Fibroblast of skin of right biceps (primary cell): ENCODE data around the gene IZUMO1.
"Not testable (repeated sequence)": the region's sequence is repeated elsewhere in the genome, so short reads cannot be mapped to it uniquely, and the experiment has no call there.

Source experiments
- DNase-seq: peaks from one replicate; pipeline ENCODE4 v3.0.0-alpha.2; 2013

The IZUMO1 gene

DNA sequence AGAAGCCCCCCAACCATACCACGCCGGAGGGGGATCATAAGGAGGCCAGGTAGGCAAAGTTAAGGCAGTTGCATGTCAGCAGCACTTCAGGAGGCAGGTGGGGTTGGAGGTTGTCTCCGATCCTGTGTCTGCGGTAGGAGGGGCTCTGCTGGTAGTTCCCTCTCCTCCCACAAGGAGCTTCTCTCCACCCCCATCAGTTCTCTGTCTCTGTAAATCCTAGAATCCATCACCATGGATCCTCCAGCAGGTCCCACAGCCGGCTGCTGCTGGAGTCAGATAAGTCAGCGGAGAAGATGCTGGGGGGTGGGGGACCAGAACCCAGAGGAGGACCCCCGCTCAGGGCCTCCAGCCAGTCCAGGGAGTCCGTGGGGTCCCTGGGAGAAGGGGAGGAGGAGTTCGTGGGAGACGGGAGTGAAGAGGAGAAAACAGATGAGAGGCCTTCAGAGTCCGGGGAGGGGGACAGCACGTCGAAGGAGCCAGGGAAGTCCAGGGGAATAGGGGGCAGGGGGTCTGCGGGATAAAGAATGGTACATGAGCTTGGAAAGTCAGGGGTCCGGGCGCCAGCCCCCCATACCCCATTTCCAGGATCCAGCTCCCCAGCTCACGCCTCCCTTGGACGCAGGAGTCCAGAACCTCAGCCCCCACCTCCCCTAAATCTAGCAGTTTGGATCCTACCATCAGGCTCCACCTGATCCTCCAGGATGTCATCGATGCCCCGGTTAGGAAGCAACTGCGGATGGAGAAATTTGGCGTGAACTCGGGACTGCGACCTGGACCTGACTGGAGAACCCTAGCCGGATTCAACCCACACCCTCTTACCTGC, 33.5 kb downstream of the IZUMO1 start:
- DNase-seq, result peak; percentile 16

DNA sequence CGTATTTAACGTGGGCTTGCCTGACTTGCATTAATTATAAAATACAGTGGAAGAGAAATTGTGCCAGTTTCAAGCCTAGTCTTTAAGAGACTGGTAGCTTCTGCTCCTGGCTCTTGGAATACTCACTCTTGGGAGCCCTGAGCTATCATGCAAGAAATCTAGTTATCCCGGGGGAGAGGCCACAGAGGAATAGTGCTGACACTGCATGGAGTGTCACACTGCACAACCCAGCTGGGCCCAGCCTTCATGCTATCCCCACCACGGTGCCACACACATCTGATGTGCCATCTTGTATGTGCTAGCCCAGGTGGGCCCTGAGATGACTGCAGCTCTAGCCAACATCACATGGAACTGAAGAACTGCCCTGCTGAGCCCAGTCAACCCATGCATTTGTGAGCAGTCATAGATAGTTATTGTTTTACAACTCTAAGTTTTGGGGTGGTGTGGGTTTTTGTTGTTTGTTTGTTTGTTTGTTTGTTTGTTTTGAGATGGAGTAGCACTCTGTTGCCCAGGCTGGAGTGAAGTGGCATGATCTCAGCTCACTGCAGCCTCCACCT, 35.5 kb downstream of the IZUMO1 start:
- DNase-seq, result no peak

DNA sequence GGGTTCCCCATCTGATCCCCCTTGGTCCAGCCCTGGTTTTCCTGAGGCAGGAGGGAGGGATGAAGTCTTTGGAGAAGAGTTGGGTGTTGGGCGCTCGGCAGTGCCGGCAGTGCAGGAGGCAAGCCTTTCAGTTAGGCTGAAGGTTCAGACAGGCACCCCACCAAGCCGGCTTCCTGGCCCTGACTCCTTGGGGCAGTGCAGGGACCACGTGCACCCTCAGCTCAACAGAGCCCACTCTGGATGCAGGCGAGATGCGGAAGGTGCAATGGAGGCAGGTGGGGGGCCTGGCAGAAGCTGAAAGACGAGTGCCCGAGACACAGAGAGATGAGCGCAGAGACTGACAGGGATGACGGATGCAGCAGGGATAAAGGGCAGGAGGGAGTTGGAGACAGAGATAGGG, 38.2 kb downstream of the IZUMO1 start:
- DNase-seq, result no peak

DNA sequence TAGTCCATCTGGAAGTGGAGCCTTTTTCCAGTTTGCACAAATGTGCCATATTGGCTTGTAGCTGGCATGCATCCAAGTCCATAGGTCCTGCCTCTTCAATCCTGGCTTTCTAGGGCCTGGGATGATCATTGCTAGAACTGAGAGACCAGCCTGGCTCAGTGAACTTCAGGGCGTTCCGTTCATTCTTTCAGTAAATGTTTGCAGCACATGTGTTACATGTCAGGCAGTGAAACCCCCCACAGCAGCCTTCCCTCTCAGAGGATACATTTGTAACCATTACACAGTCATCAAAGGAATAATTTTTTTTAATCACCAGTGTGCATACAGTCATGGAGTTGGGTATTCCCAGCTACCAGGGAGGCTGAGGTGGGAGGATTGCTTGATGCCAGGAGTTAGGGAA, 41.3 kb downstream of the IZUMO1 start:
- DNase-seq, result peak; percentile 20

DNA sequence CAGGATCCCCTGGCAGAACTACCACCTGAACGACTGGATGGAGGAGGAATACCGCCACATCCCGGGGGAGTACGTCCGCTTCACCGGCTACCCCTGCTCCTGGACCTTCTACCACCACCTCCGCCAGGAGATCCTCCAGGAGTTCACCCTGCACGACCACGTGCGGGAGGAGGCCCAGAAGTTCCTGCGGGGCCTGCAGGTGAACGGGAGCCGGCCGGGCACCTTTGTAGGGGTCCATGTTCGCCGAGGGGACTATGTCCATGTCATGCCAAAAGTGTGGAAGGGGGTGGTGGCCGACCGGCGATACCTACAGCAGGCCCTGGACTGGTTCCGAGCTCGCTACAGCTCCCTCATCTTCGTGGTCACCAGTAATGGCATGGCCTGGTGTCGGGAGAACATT, 43.4 kb downstream of the IZUMO1 start:
- no peak for DNase-seq

DNA sequence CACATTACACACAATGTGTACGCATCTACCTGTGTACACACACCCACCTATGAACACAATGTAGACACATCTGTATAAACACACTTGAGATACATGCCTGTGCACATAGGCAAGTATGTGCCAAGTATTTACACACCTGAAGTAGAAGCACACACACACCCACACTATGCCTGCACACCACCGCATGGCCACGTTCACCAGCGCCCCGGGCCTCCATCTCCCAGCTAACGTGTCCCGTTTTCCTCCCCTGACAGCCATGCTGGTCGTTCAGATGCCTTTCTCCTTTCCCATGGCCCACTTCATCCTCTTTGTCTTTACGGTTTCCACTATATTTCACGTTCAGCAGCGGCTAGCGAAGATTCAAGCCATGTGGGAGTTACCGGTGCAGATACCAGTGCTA, 44.0 kb downstream of the IZUMO1 start:
- no peak for DNase-seq

DNA sequence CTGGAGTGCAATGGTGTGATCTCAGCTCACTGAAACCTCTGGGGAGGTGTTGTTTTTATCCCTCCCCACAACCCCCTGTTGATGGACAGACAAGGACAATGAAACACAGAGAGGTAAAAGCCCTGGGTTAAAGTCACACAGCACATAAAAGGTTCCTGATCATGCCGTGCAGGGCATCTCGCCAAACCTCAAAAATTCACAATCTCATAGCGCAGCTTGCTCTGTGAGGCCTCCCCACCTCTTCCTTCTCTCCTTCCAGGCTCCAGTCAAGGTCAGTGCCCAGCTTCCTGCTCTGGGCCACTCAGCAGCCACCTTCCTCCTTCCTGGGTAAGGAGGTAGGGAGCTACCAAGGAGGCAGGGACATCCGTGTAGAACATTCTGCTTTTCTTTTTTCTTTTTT, 48.7 kb downstream of the IZUMO1 start:
- DNase-seq, result peak; percentile 83

DNA sequence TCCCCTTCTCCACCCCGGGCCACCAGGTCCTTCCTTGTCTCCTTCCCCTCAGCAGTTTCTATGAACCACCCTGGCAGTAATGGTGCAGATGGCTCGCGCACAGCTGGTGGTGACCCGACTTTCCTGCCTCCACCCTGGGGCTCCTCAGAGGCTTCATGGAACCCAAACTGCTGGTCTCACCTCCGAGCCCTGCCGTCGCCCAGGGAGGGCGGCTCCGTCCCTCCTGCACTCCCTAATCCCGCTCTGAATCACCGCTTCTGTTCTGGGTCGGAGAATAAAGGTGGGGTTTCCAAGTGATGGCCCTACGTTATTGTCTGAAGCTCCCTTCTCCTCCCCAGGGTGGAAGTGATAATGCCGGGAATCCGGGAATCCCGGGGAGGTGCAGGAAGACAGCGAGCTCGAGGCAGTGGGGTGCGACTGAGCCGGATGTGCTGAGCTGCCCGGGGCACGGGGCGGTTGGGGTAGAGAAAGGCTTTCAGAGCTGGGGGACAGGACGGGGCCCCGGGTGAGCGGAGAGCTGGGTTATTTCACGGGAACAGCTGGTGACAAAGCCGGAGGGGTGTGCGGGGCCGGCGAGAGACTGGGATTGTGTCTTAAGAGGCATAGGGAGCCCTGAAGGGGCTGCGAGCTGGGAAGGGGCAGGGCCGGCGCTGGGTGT, 50.2 kb downstream of the IZUMO1 start:
- DNase-seq, result peak; percentile 11

DNA sequence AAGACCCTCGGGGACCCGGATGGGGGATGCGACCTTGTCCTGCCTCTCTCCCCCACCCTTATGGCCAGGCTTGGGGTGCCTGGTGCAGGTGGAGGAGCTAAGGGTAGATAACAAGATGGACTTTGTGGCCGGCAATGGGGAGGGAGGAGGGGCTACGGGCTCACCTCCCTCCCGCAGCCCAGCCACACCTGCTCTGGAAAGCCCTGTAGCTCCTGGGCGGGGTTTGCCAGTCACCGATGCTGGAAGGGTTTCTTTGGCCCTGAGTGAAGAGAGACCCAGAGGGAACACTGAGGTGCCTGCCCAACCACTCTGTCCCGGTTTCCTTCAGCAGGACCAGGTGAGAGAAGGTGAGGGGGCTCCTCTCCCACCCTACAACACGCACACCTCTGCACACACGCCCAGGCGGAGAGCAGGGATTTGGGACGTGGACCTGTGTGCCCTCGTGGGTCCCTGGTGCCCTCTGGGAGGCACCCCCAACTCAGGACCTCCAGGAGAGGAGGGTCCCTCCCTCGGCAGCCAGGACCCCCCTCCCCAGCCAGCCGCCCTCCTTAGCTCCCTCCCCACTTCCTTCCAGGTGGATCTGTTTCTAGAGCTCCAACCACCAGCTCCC, 50.9 kb downstream of the IZUMO1 start, which contains the start of gene FUT2:
FUT2 (plus strand) TSS at position 229 of the 610 bp plus-strand sequence. CDS start 6,986 bp downstream, outside the sequence.
- no peak for DNase-seq

DNA sequence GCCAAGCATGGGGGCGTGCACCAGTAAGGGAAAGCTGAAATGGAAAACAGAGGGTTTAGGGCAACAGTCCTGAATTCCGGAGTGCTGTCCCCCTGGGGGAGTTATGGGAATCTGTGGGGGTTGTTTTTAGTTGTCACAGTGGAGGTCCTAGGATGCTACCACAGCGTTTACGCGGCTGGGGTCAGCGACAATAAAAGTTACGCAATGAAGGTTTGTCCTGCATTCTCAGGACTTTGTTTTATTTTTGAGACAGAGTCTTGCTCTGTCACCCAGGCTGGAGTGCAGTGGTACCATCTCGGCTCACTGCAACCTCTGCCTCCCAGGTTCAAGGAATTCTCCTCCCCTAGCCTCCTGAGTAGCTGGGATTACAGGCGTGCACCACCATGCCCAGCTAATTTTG, 53.1 kb downstream of the IZUMO1 start:
- not testable (repeated sequence) for DNase-seq
